ENCODE measurements around the gene OSBPL6.

OSBPL6 gene

DNA sequence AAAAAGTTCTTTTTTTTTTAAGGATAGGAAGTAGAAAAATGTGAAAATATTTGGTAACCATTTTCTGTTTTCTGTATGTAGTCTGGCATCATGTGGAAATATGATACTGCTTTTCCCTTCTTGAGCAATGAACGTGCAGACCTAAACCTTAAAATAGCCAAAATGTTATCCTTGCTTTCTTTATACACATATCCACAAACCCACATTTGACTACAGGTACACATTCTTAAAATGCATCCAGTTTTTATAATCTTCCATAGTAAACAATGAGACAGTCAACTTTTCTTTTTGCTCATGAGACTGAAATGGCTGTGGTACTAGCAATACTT, 90.9 kb downstream of the OSBPL6 start:
- no CpG with 5 or more reads among the region's 1 CpG for WGBS (ENCODE audit: extremely low coverage, insufficient coverage, insufficient read length)

DNA sequence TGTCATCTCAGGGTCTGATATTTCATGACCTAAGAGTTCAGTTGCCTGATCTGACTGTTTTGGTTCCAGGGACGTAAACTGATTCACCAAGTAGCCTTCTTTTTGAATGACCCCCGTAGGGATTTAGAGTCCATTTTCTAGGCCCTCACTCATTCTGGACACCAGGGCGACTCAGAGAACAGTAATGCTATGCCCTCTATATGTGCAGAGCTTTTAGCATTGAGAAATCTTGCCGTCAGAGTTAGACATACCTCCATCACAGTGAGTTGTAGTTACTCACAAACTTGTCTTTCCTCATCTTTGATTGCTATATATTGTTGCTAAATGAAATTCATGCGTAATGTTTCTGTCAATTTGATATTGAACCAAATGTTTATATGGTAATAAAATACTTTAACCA, 92.3 kb downstream of the OSBPL6 start:
- peak in 1 of 2 donors; percentile 62 for DNase-seq
- WGBS (ENCODE audit: extremely low coverage, insufficient coverage, insufficient read length) = no CpG with 5 or more reads among the region's 5 CpGs
- no peak overlapping the region for H3K18ac ChIP-seq (ENCODE audit: low read length)

More for the DNA sequence above, 90.9 kb downstream of the OSBPL6 start:
- H2BK12ac ChIP-seq (ENCODE audit: low read length) = no peak overlapping the region
- H3K79me1 ChIP-seq (ENCODE audit: low read length) = no peaks in the 10 kb centered on the region
- no peak overlapping the region for H3K14ac ChIP-seq (ENCODE audit: low read length)
- no peak overlapping the region for H3K9ac ChIP-seq (ENCODE audit: low read length)
- H2BK5ac ChIP-seq (ENCODE audit: low read depth, low read length, poor library complexity) = no peak overlapping the region
- H2AFZ ChIP-seq (ENCODE audit: insufficient read depth, low read length, poor library complexity) = no peak overlapping the region
- H3K9me3 ChIP-seq (ENCODE audit: insufficient read depth, low read depth, low read length) = no peaks in the 10 kb centered on the region
- DNase-seq = no peak
- H2BK120ac ChIP-seq (ENCODE audit: insufficient read depth, low read length, poor library complexity) = no peak overlapping the region
- H3K4me2 ChIP-seq (ENCODE audit: low read length) = no peak overlapping the region
- no peak overlapping the region for H4K12ac ChIP-seq (ENCODE audit: low read depth, low read length)
- H3K23ac ChIP-seq (ENCODE audit: low read length) = no peak overlapping the region
- H3K4me1 ChIP-seq (ENCODE audit: control insufficient read depth in 1 of 2, insufficient read depth in 2 of 2, low read length in 2 of 2) = peaks cover 0 to 4% of the 10 kb centered on the region in 2 experiments
- no peak overlapping the region for H4K91ac ChIP-seq (ENCODE audit: low read depth, low read length)
- H2AK5ac ChIP-seq (ENCODE audit: low read length) = no peak overlapping the region
- no peaks in the 10 kb centered on the region for H3K79me2 ChIP-seq (ENCODE audit: control insufficient read depth, insufficient read depth, low read length, poor library complexity)
- no peak overlapping the region for H4K8ac ChIP-seq (ENCODE audit: low read depth, low read length)
- no peaks in the 10 kb centered on the region for H3K27me3 ChIP-seq (ENCODE audit: insufficient read depth, low read length)
- H3K36me3 ChIP-seq (ENCODE audit: control insufficient read depth in 1 of 2, insufficient read depth in 2 of 2, low read length in 2 of 2) = no peaks in the 10 kb centered on the region
- H3K18ac ChIP-seq (ENCODE audit: low read length) = no peak overlapping the region
- H3K4me3 ChIP-seq (ENCODE audit: low read depth, low read length) = no peak overlapping the region
- no peak overlapping the region for H3K4ac ChIP-seq (ENCODE audit: low read depth, low read length)
- no peak overlapping the region for H3K27ac ChIP-seq (ENCODE audit: low read depth, low read length)

GRCh38 chr2:178287652-178288344, 93.5 kb downstream of the OSBPL6 start:
- H3K4me3 ChIP-seq (ENCODE audit: low read depth, low read length) = no peak overlapping the region
- H3K27ac ChIP-seq (ENCODE audit: low read depth, low read length) = no peak overlapping the region
- no peak overlapping the region for H3K18ac ChIP-seq (ENCODE audit: low read length)
- DNase-seq = peak; percentile 20 to 64
- no peak overlapping the region for H3K4me2 ChIP-seq (ENCODE audit: low read length)
- peaks cover 0 to 4% of the 10 kb centered on the region in 2 experiments for H3K4me1 ChIP-seq (ENCODE audit: control insufficient read depth in 1 of 2, insufficient read depth in 2 of 2, low read length in 2 of 2)
- H3K36me3 ChIP-seq (ENCODE audit: control insufficient read depth in 1 of 2, insufficient read depth in 2 of 2, low read length in 2 of 2) = no peaks in the 10 kb centered on the region
- no peaks in the 10 kb centered on the region for H3K79me1 ChIP-seq (ENCODE audit: low read length)
- WGBS (ENCODE audit: extremely low coverage, insufficient coverage, insufficient read length) = no CpG with 5 or more reads among the region's 3 CpGs
- H3K9ac ChIP-seq (ENCODE audit: low read length) = no peak overlapping the region
- H2BK12ac ChIP-seq (ENCODE audit: low read length) = peak overlapping the region; percentile 6
- no peak overlapping the region for H4K12ac ChIP-seq (ENCODE audit: low read depth, low read length)
- H4K91ac ChIP-seq (ENCODE audit: low read depth, low read length) = no peak overlapping the region
- H3K23ac ChIP-seq (ENCODE audit: low read length) = no peak overlapping the region
- H2BK120ac ChIP-seq (ENCODE audit: insufficient read depth, low read length, poor library complexity) = no peak overlapping the region
- peak overlapping the region; percentile 34 for H3K14ac ChIP-seq (ENCODE audit: low read length)
- peak overlapping the region; percentile 2 for H4K8ac ChIP-seq (ENCODE audit: low read depth, low read length)
- no peaks in the 10 kb centered on the region for H3K27me3 ChIP-seq (ENCODE audit: insufficient read depth, low read length)
- H2AFZ ChIP-seq (ENCODE audit: insufficient read depth, low read length, poor library complexity) = no peak overlapping the region
- H3K79me2 ChIP-seq (ENCODE audit: control insufficient read depth, insufficient read depth, low read length, poor library complexity) = no peaks in the 10 kb centered on the region
- no peak overlapping the region for H3K4ac ChIP-seq (ENCODE audit: low read depth, low read length)
- H2BK5ac ChIP-seq (ENCODE audit: low read depth, low read length, poor library complexity) = no peak overlapping the region
- H3K9me3 ChIP-seq (ENCODE audit: insufficient read depth, low read depth, low read length) = no peaks in the 10 kb centered on the region
- no peak overlapping the region for H2AK5ac ChIP-seq (ENCODE audit: low read length)

More for the DNA sequence above, 92.3 kb downstream of the OSBPL6 start:
- H3K79me1 ChIP-seq (ENCODE audit: low read length) = no peaks in the 10 kb centered on the region
- no peak overlapping the region for H4K8ac ChIP-seq (ENCODE audit: low read depth, low read length)
- no peak overlapping the region for H4K12ac ChIP-seq (ENCODE audit: low read depth, low read length)
- H3K9ac ChIP-seq (ENCODE audit: low read length) = no peak overlapping the region
- H3K23ac ChIP-seq (ENCODE audit: low read length) = no peak overlapping the region
- no peak overlapping the region for H2BK12ac ChIP-seq (ENCODE audit: low read length)
- no peak overlapping the region for H3K27ac ChIP-seq (ENCODE audit: low read depth, low read length)
- H3K79me2 ChIP-seq (ENCODE audit: control insufficient read depth, insufficient read depth, low read length, poor library complexity) = no peaks in the 10 kb centered on the region
- H3K14ac ChIP-seq (ENCODE audit: low read length) = no peak overlapping the region
- H3K4me3 ChIP-seq (ENCODE audit: low read depth, low read length) = no peak overlapping the region
- H2BK5ac ChIP-seq (ENCODE audit: low read depth, low read length, poor library complexity) = no peak overlapping the region
- H3K9me3 ChIP-seq (ENCODE audit: insufficient read depth, low read depth, low read length) = no peaks in the 10 kb centered on the region
- no peak overlapping the region for H3K4me2 ChIP-seq (ENCODE audit: low read length)
- H3K36me3 ChIP-seq (ENCODE audit: control insufficient read depth in 1 of 2, insufficient read depth in 2 of 2, low read length in 2 of 2) = no peaks in the 10 kb centered on the region
- H2AFZ ChIP-seq (ENCODE audit: insufficient read depth, low read length, poor library complexity) = no peak overlapping the region
- no peak overlapping the region for H3K4ac ChIP-seq (ENCODE audit: low read depth, low read length)
- no peaks in the 10 kb centered on the region for H3K27me3 ChIP-seq (ENCODE audit: insufficient read depth, low read length)
- peaks cover 0 to 4% of the 10 kb centered on the region in 2 experiments for H3K4me1 ChIP-seq (ENCODE audit: control insufficient read depth in 1 of 2, insufficient read depth in 2 of 2, low read length in 2 of 2)
- no peak overlapping the region for H4K91ac ChIP-seq (ENCODE audit: low read depth, low read length)
- no peak overlapping the region for H2AK5ac ChIP-seq (ENCODE audit: low read length)
- no peak overlapping the region for H2BK120ac ChIP-seq (ENCODE audit: insufficient read depth, low read length, poor library complexity)

DNA sequence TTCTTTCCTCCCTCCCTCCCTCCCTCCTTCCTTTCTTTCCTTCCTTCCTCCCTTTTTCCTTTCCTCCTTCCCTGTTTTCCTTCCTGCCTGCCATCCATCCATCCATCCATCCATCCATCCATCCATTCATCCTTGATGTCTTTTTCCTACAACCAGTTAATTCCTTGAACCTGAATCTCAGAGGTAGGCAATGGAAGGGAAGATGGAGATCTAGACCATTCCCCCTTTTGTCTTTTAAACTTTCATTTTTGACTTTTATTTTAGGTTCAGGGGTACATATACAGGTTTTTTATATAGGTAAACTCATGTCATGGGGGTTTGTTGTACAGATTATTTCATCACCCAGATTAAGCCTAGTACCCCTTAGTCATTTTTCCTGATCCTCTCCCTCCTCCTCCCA, 97.4 kb downstream of the OSBPL6 start:
- Histone ChIP-seq H3K4me2 (ENCODE audit: low read length) (no peak overlapping the region), H3K79me1 (ENCODE audit: low read length) (peaks cover 3% of the 10 kb centered on the region), H3K4me3 (ENCODE audit: low read depth, low read length) (no peak overlapping the region), H2AK5ac (ENCODE audit: low read length) (no peak overlapping the region), H4K8ac (ENCODE audit: low read depth, low read length) (no peak overlapping the region), H3K4me1 (ENCODE audit: control insufficient read depth in 1 of 2, insufficient read depth in 2 of 2, low read length in 2 of 2) (peaks cover 3 to 9% of the 10 kb centered on the region in 2 experiments), H3K27me3 (ENCODE audit: insufficient read depth, low read length) (no peaks in the 10 kb centered on the region), H2BK5ac (ENCODE audit: low read depth, low read length, poor library complexity) (no peak overlapping the region), H3K79me2 (ENCODE audit: control insufficient read depth, insufficient read depth, low read length, poor library complexity) (peaks cover 2% of the 10 kb centered on the region), H2BK12ac (ENCODE audit: low read length) (no peak overlapping the region), H3K36me3 (ENCODE audit: control insufficient read depth in 1 of 2, insufficient read depth in 2 of 2, low read length in 2 of 2) (no peaks in the 10 kb centered on the region), H2BK120ac (ENCODE audit: insufficient read depth, low read length, poor library complexity) (no peak overlapping the region), H2AFZ (ENCODE audit: insufficient read depth, low read length, poor library complexity) (no peak overlapping the region), H4K12ac (ENCODE audit: low read depth, low read length) (no peak overlapping the region), H3K9me3 (ENCODE audit: insufficient read depth, low read depth, low read length) (no peaks in the 10 kb centered on the region), H3K14ac (ENCODE audit: low read length) (no peak overlapping the region), H3K27ac (ENCODE audit: low read depth, low read length) (no peak overlapping the region), H3K4ac (ENCODE audit: low read depth, low read length) (no peak overlapping the region), H3K23ac (ENCODE audit: low read length) (no peak overlapping the region), H4K91ac (ENCODE audit: low read depth, low read length) (no peak overlapping the region), H3K9ac (ENCODE audit: low read length) (no peak overlapping the region), H3K18ac (ENCODE audit: low read length) (no peak overlapping the region)
- DNase-seq = no peak

Data from trophoblast cell (in vitro differentiated cells and primary cell).